ENCODE results near the gene SYF2.

Gene SYF2

GRCh38 chr1:25199819-25200620, 32.3 kb downstream of the SYF2 start:
- TF ChIP-seq CTCF (IDR thresholded peaks at IDR 0.05; ENCODE audit: insufficient read depth, low read length, poor library complexity, severe bottlenecking): no peak
- Histone ChIP-seq H3K27me3 (replicated peaks; ENCODE audit: control insufficient read depth, insufficient read depth, low read length) (no peaks in the 10 kb centered on the region), H3K36me3 (ENCODE audit: control insufficient read depth, insufficient read depth, low read length) (no peaks in the 10 kb centered on the region), H3K4me3 (replicated peaks; ENCODE audit: low read depth, low read length) (no peak overlapping the region)
- DNase-seq (ENCODE audit: extremely low read depth, insufficient read length): no peak

- Histone ChIP-seq H3K36me3 (ENCODE audit: control insufficient read depth, insufficient read depth, low read length) (no peaks in the 10 kb centered on the region), H3K27me3 (replicated peaks; ENCODE audit: control insufficient read depth, insufficient read depth, low read length) (no peaks in the 10 kb centered on the region; the same call in 1 of the 2 replicates), H3K4me3 (replicated peaks; ENCODE audit: low read depth, low read length) (0 out of 2 replicates have a peak overlapping the region, but pooled peaks have one; percentile 11)
- peak; percentile 26 for TF ChIP-seq CTCF (IDR thresholded peaks at IDR 0.05; ENCODE audit: insufficient read depth, low read length, poor library complexity, severe bottlenecking)
- DNase-seq (ENCODE audit: extremely low read depth, insufficient read length): no peak
Measured at GRCh38 chr1:25198663-25199252, 33.5 kb downstream of the SYF2 start.

- TF ChIP-seq CTCF (IDR thresholded peaks at IDR 0.05; ENCODE audit: insufficient read depth, low read length, poor library complexity, severe bottlenecking): no peak
- no peaks in the 10 kb centered on the region; the same call in 1 of the 2 replicates for H3K27me3 ChIP-seq (replicated peaks; ENCODE audit: control insufficient read depth, insufficient read depth, low read length)
- no peak for DNase-seq (ENCODE audit: extremely low read depth, insufficient read length)
- no peaks in the 10 kb centered on the region for H3K36me3 ChIP-seq (ENCODE audit: control insufficient read depth, insufficient read depth, low read length)
- no peak overlapping the region for H3K4me3 ChIP-seq (replicated peaks; ENCODE audit: low read depth, low read length)
Measured at GRCh38 chr1:25197982-25198662, 34.2 kb downstream of the SYF2 start.

- no peak for DNase-seq (ENCODE audit: extremely low read depth, insufficient read length)
- H3K4me3 ChIP-seq (replicated peaks; ENCODE audit: low read depth, low read length): no peak overlapping the region
- TF ChIP-seq CTCF (IDR thresholded peaks at IDR 0.05; ENCODE audit: insufficient read depth, low read length, poor library complexity, severe bottlenecking): no peak
- H3K27me3 ChIP-seq (replicated peaks; ENCODE audit: control insufficient read depth, insufficient read depth, low read length): peaks cover 2% of the 10 kb centered on the region; the same call in 1 of the 2 replicates
- no peaks in the 10 kb centered on the region for H3K36me3 ChIP-seq (ENCODE audit: control insufficient read depth, insufficient read depth, low read length)
Measured at GRCh38 chr1:25197235-25197975, 34.9 kb downstream of the SYF2 start.

GRCh38 chr1:25196830-25197229, 35.5 kb downstream of the SYF2 start:
- Histone ChIP-seq H3K4me3 (replicated peaks; ENCODE audit: low read depth, low read length) (no peak overlapping the region), H3K27me3 (replicated peaks; ENCODE audit: control insufficient read depth, insufficient read depth, low read length) (peaks cover 2% of the 10 kb centered on the region; the same call in 1 of the 2 replicates), H3K36me3 (ENCODE audit: control insufficient read depth, insufficient read depth, low read length) (no peaks in the 10 kb centered on the region)
- TF ChIP-seq CTCF (IDR thresholded peaks at IDR 0.05; ENCODE audit: insufficient read depth, low read length, poor library complexity, severe bottlenecking): no peak
- DNase-seq (ENCODE audit: extremely low read depth, insufficient read length): no peak

All from GM06990 (cell line).